GM12878 (cell line): ENCODE measurements around the gene PAX2. TPM values are rescaled to one million over a fixed set of nuclear protein-coding genes. Genes with fewer than 3 reads are reported as not detected.
A peak's percentile ranks its signal among the peaks of the same experiment; 100 is the strongest.

Experiments used
- ATAC-seq: fragments of 200-7000 bp; cut with Tn5 transposase; 3 replicates; pipeline ENCODE4 v1.9.1; 2020; ENCODE audit warnings: mild to moderate bottlenecking, moderate library complexity
- BruUV-seq: library from RNA; stranded (reverse); fragments of 400-500 nt; replicated peaks from 2 replicates; lab custom pipeline; 2021; lab: Mats Ljungman, UMichigan
- CTCF ChIA-PET: fragments of 300-600 bp; sonication (Branson Sonifier 250); formaldehyde crosslinking; extraction: SDS; loops from one replicate; lab custom pipeline; 2021; ENCODE audit warnings: inconsistent platforms; lab: Yijun Ruan, JAX
- POLR2A ChIA-PET: fragments of 350-600 bp; formaldehyde crosslinking; extraction: SDS; loops from one replicate; lab custom pipeline; 2021; ENCODE audit warnings: inconsistent platforms; lab: Charles Lee
- RAD21 ChIA-PET: fragments of 300-600 bp; sonication (Branson Sonifier 250); formaldehyde crosslinking; loops from one replicate; lab custom pipeline; 2023; ENCODE audit warnings: antibody characterized with exemption; ENCODE audit not compliant: unreplicated experiment; lab: Charles Lee
- SMC1A ChIA-PET: fragments of 300-600 bp; sonication (Branson Sonifier 250); formaldehyde crosslinking; loops from one replicate; lab custom pipeline; 2023; ENCODE audit not compliant: unreplicated experiment, uncharacterized antibody; lab: Charles Lee
- DNase-seq: peaks from one replicate; pipeline ENCODE4 v3.0.0-alpha.2; 2011; ENCODE audit warnings: low read depth, low spot score
- FAIRE-seq: peaks from 3 replicates; lab custom pipeline; 2011; peaks lifted over from hg19 to GRCh38; lab: Jason Lieb, UNC
- H2AFZ ChIP-seq: 2 replicates; pipeline ENCODE4 v1.6.0; 2011; ENCODE audit warnings: low read depth, low read length, control low read depth; ENCODE audit not compliant: control insufficient read depth
- H3K27ac ChIP-seq: 2 replicates; pipeline ENCODE4 v1.5.1; 2011; ENCODE audit warnings: control low read depth; ENCODE audit not compliant: control insufficient read depth, insufficient read depth
- H3K27me3 ChIP-seq, 2 experiments: replicated peaks in 1 of 2; 2 replicates each; pipeline versions ENCODE4 v1.6.0 to v1.6.1; 2011; ENCODE audit warnings: low read length in 1 of 2; ENCODE audit not compliant: control insufficient read depth in 2 of 2, insufficient read depth in 2 of 2
- H3K36me3 ChIP-seq, 2 experiments: 2 replicates each; pipeline ENCODE4 v1.5.1; 2011; ENCODE audit warnings: low read length in 1 of 2; ENCODE audit not compliant: control insufficient read depth in 2 of 2, insufficient read depth in 2 of 2
- H3K4me1 ChIP-seq: 2 replicates; pipeline ENCODE4 v1.6.1; 2011; ENCODE audit warnings: mild to moderate bottlenecking, low read length, moderate library complexity, mixed read lengths; ENCODE audit not compliant: control insufficient read depth, insufficient read depth
- H3K4me2 ChIP-seq: 2 replicates; pipeline ENCODE4 v1.6.0; 2011; ENCODE audit warnings: control low read depth; ENCODE audit not compliant: control insufficient read depth, insufficient read depth
- H3K4me3 ChIP-seq: fragments of 200-600 bp; sonication (generic); 2 replicates; pipeline ENCODE4 v1.5.1; 2016
- H3K79me2 ChIP-seq: 2 replicates; pipeline ENCODE4 v1.6.0; 2011; ENCODE audit warnings: low read length; ENCODE audit not compliant: control insufficient read depth, insufficient read depth
- H3K9ac ChIP-seq: 2 replicates; pipeline ENCODE4 v1.8.0; 2011; ENCODE audit warnings: low read length, control low read depth, mixed read lengths; ENCODE audit not compliant: control insufficient read depth, insufficient read depth
- H3K9me3 ChIP-seq: replicated peaks from 3 replicates; pipeline ENCODE4 v1.5.1; 2011; ENCODE audit warnings: mild to moderate bottlenecking, low read length; ENCODE audit not compliant: control insufficient read depth, insufficient read depth
- H4K20me1 ChIP-seq: 2 replicates; pipeline ENCODE4 v1.6.0; 2011; ENCODE audit not compliant: control insufficient read depth, insufficient read depth
- CTCF ChIP-seq, 3 experiments: IDR thresholded peaks in 2 of 3; conservative IDR thresholded peaks in 1 of 3; 2 replicates each; pipeline ENCODE4 v1.5.1; 2011; ENCODE audit warnings: low read depth in 3 of 3, low read length in 3 of 3, mild to moderate bottlenecking in 3 of 3, control low read depth in 2 of 3, moderate library complexity in 2 of 3, inconsistent platforms in 1 of 3, mixed read lengths in 1 of 3; ENCODE audit not compliant: control insufficient read depth in 2 of 3, insufficient read depth in 1 of 3; ENCODE audit errors: extremely low read depth in 1 of 3
- MLLT1 ChIP-seq: fragments of 450-650 bp; IDR thresholded peaks from 2 replicates; pipeline ENCODE4 v1.6.1; 2016; ENCODE audit warnings: mild to moderate bottlenecking
- SUPT20H ChIP-seq: IDR thresholded peaks from 2 replicates; pipeline ENCODE4 v1.6.1; 2011; ENCODE audit warnings: low read depth, mild to moderate bottlenecking, low read length, moderate library complexity, borderline replicate concordance; ENCODE audit not compliant: control insufficient read depth
- WGBS: methylation state at CpG from one replicate; pipeline ENCODE4 v1.1.6; 2016; ENCODE audit warnings: low lambda C conversion rate; ENCODE audit not compliant: insufficient replicate concordance, insufficient coverage; ENCODE audit errors: missing lambda C conversion rate; 5-methylcytosine and 5-hydroxymethylcytosine counted together
- in situ Hi-C: fragments of 300-500 bp; cut with MboI; formaldehyde crosslinking; loops from 9 replicates; pipeline ENCODE4 v1.14.3; 2018; ENCODE audit warnings: mixed read lengths
- intact Hi-C: fragments of 100-400 bp; cut with micrococcal nuclease; formaldehyde crosslinking; loops from one replicate; pipeline ENCODE4 v1.14.2; 2022; ENCODE audit not compliant: unreplicated experiment
- polyA plus RNA-seq, 11 experiments: library from polyadenylated mRNA; depleted of rRNA in 4 of 11; unstranded in 6 of 11; stranded (reverse) in 5 of 11; fragments of >200 nt; fragmentation: Nextera tagmentation in 4 of 11; fragmentation: Illumina TruSeq in 1 of 11; extraction: Ambion mirVana in 4 of 11; extraction: Trizol in 1 of 11; gene quantifications; 1 replicate in 1 of 11; 2 replicates in 10 of 11; pipeline versions ENCODE4 v1.2.1 to v1.2.3, GENCODE V29; 2011 to 2016; ENCODE audit warnings: inconsistent platforms in 2 of 11, missing spikeins in 2 of 11, low read depth in 1 of 11
- total RNA-seq, 4 experiments: library from RNA; depleted of rRNA in 3 of 4; stranded (reverse); fragments of >200 nt in 3 of 4; fragmentation: Illumina TruSeq in 1 of 4; extraction: Trizol in 1 of 4; gene quantifications; 2 replicates each; pipeline versions ENCODE4 v1.2.1 to v1.2.3, GENCODE V29; 2013 to 2021
- TF ChIP-seq, protein P1 (sequence below): fragments of 450-650 bp; formaldehyde crosslinking; IDR thresholded peaks from 2 replicates; pipeline ENCODE4 v1.4.0; 2022; ENCODE audit warnings: mild to moderate bottlenecking, moderate library complexity

PAX2 gene
- total and polyA plus RNA-seq, 10 of the 15 experiments (the other 5 are each of a cell fraction or from before 2014, with no cell fraction given): not detected

DNA sequence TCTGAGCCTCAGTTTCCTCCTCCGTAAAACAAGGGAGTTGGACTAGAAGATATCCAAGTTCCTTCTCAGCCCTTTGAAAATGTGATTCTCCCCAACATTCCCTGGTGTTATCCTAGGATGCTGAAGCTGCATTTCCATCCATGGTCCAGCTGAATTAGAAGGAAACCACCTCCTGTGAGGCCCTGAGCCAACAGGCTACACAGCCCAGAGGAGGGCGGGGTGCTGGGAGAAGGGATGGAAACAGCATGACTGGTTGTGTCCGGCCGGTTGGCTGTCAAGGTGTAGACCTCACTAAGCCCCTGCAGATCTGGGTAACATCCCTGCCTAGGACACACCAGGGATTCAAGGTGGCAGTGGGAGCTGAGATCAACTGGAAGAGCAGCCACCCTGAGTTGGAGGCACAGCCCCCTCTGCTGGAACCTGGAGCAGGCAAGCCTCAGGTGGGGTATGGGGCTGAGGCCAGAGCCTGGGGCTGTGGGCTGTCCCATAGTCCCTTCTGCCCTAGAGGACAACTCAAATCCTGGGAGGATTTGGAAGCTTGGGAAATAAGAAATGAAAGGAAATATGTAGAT is 72.0 kb downstream of the PAX2 start:
- CTCF ChIA-PET: interaction anchor here (1.9 kb wide), 1 partner anchor 8 kb away, joined by 7 read pairs; no protein-coding TSS in a partner anchor
- in situ Hi-C loops (no loop called here), intact Hi-C loops (no loop called here)
- RAD21 ChIA-PET: interaction anchor here (0.5 kb wide), 1 partner anchor 325 kb away, joined by 3 read pairs; no protein-coding TSS in a partner anchor
- Histone ChIP-seq H4K20me1 (no peaks in the 10 kb centered on the region), H3K4me1 (no peaks in the 10 kb centered on the region), H3K27ac (no peak overlapping the region), H3K9me3 (no peaks in the 10 kb centered on the region), H3K79me2 (no peaks in the 10 kb centered on the region), H3K36me3 (no peaks in the 10 kb centered on the region), H3K27me3 (peaks cover 0 to 4% of the 10 kb centered on the region in 2 experiments; a peak in 3 of 4 replicates), H3K4me3 (no peak overlapping the region), H3K9ac (no peak overlapping the region), H2AFZ (no peak overlapping the region), H3K4me2 (no peak overlapping the region)
- FAIRE-seq (no peak), DNase-seq (no peak), ATAC-seq (no peak)
- WGBS: 47% methylated on average over 4 of the region's 4 CpGs
- no peak for TF ChIP-seq SUPT20H
- no peak for TF ChIP-seq MLLT1
- TF ChIP-seq, protein P1, sequence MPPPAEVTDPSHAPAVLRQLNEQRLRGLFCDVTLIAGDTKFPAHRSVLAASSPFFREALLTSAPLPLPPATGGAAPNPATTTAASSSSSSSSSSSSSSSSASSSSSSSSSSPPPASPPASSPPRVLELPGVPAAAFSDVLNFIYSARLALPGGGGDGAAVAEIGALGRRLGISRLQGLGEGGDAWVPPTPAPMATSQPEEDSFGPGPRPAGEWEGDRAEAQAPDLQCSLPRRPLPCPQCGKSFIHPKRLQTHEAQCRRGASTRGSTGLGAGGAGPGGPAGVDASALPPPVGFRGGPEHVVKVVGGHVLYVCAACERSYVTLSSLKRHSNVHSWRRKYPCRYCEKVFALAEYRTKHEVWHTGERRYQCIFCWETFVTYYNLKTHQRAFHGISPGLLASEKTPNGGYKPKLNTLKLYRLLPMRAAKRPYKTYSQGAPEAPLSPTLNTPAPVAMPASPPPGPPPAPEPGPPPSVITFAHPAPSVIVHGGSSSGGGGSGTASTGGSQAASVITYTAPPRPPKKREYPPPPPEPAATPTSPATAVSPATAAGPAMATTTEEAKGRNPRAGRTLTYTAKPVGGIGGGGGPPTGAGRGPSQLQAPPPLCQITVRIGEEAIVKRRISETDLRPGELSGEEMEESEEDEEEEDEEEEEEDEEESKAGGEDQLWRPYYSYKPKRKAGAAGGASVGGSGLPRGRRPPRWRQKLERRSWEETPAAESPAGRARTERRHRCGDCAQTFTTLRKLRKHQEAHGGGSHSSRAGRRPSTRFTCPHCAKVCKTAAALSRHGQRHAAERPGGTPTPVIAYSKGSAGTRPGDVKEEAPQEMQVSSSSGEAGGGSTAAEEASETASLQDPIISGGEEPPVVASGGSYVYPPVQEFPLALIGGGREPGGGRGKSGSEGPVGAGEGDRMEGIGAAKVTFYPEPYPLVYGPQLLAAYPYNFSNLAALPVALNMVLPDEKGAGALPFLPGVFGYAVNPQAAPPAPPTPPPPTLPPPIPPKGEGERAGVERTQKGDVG (CRISPR knock-in tag): no peak
- TF ChIP-seq CTCF (IDR thresholded peaks at IDR 0.05 in 2 of 3, conservative IDR thresholded peaks at IDR 0.05 in 1 of 3; ENCODE audit: control insufficient read depth in 2 of 3, extremely low read depth in 1 of 3, insufficient read depth in 1 of 3, low read depth in 3 of 3, low read length in 3 of 3): peak in 2 of 3 experiments; percentile 11 to 23; a peak in 2 of 6 replicates
- SMC1A ChIA-PET: no interaction called here
- BruUV-seq: no TSS peak
- POLR2A ChIA-PET: no interaction called here
